A673 (cell line): ENCODE results near the gene KDM6B.

ENCODE experiments used
- EZH2 ChIP-seq: fragments of 200-600 bp; sonication (generic); IDR thresholded peaks from 2 replicates; pipeline ENCODE4 v1.6.1; 2017; ENCODE audit warnings: borderline replicate concordance, low read depth, mild to moderate bottlenecking, mixed read lengths, antibody characterized with exemption, low read length; ENCODE audit not compliant: poor library complexity, severe bottlenecking
- TF ChIP-seq, protein P1 (sequence below): fragments of 300-800, 200-600 bp; sonication (generic); conservative IDR thresholded peaks from 2 replicates; pipeline ENCODE4 v1.5.1; 2017; ENCODE audit warnings: low read depth, mild to moderate bottlenecking, antibody characterized with exemption, low read length, moderate library complexity, mixed read lengths

DNA sequence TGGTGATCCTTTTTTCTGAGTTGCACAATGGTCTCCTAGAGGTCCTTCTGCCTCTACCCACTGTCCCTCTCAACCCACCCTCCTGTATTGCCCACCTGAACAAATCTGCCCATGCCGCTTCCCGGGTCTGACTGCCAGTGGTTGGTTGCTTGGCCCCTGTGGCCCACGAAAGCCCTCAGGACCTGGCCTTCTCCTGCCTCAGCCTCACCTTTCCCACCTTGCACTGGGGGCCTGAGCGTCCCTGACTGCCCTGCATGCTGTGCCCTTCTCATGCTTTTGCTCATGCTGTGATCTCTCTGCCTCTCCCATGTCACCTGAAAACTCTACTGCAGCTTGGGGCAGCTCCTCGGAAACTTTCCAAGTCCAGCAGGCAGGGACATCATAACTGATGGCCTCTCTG lies 13.8 kb upstream of the KDM6B start:
- TF ChIP-seq, protein P1, sequence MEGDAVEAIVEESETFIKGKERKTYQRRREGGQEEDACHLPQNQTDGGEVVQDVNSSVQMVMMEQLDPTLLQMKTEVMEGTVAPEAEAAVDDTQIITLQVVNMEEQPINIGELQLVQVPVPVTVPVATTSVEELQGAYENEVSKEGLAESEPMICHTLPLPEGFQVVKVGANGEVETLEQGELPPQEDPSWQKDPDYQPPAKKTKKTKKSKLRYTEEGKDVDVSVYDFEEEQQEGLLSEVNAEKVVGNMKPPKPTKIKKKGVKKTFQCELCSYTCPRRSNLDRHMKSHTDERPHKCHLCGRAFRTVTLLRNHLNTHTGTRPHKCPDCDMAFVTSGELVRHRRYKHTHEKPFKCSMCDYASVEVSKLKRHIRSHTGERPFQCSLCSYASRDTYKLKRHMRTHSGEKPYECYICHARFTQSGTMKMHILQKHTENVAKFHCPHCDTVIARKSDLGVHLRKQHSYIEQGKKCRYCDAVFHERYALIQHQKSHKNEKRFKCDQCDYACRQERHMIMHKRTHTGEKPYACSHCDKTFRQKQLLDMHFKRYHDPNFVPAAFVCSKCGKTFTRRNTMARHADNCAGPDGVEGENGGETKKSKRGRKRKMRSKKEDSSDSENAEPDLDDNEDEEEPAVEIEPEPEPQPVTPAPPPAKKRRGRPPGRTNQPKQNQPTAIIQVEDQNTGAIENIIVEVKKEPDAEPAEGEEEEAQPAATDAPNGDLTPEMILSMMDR: no peak
- no peak for TF ChIP-seq EZH2
